Trophoblast cell (in vitro differentiated cells and primary cell): ENCODE results near the gene APCDD1L.

Experiments used
- DNase-seq, 2 donors: peaks; one replicate each; pipeline ENCODE4 v3.0.0-alpha.2; 2016
- H2AFZ ChIP-seq: 2 replicates; pipeline ENCODE4 v1.6.1; 2013; ENCODE audit warnings: low read length, moderate library complexity, mild to moderate bottlenecking; ENCODE audit not compliant: insufficient read depth, poor library complexity
- H2AK5ac ChIP-seq: 2 replicates; pipeline ENCODE4 v1.6.1; 2013; ENCODE audit warnings: mild to moderate bottlenecking, low read length
- H2BK120ac ChIP-seq: 2 replicates; pipeline ENCODE4 v1.6.1; 2013; ENCODE audit warnings: low read length, mild to moderate bottlenecking, moderate library complexity; ENCODE audit not compliant: insufficient read depth, poor library complexity
- H2BK12ac ChIP-seq: 2 replicates; pipeline ENCODE4 v1.6.1; 2013; ENCODE audit warnings: mild to moderate bottlenecking, low read length, moderate library complexity
- H2BK5ac ChIP-seq: 2 replicates; pipeline ENCODE4 v1.6.1; 2013; ENCODE audit warnings: low read length, low read depth, moderate library complexity, mild to moderate bottlenecking; ENCODE audit not compliant: poor library complexity
- H3K14ac ChIP-seq: 2 replicates; pipeline ENCODE4 v1.6.1; 2013; ENCODE audit warnings: mild to moderate bottlenecking, low read length
- H3K18ac ChIP-seq: 2 replicates; pipeline ENCODE4 v1.6.1; 2013; ENCODE audit warnings: mild to moderate bottlenecking, low read length
- H3K23ac ChIP-seq: 2 replicates; pipeline ENCODE4 v1.6.1; 2013; ENCODE audit warnings: low read length
- H3K27ac ChIP-seq: 2 replicates; pipeline ENCODE4 v1.5.1; 2013; ENCODE audit warnings: low read depth, mild to moderate bottlenecking, inconsistent platforms, low read length, moderate library complexity
- H3K27me3 ChIP-seq: 2 replicates; pipeline ENCODE4 v1.6.1; 2013; ENCODE audit warnings: inconsistent platforms, mild to moderate bottlenecking, low read length, moderate library complexity; ENCODE audit not compliant: insufficient read depth
- H3K36me3 ChIP-seq, 2 experiments: 1 replicate in 1 of 2; 2 replicates in 1 of 2; pipeline ENCODE4 v1.6.1; 2013; ENCODE audit warnings: low read length in 2 of 2, mild to moderate bottlenecking in 2 of 2, moderate library complexity in 1 of 2; ENCODE audit not compliant: insufficient read depth in 2 of 2, control insufficient read depth in 1 of 2
- H3K4ac ChIP-seq: 2 replicates; pipeline ENCODE4 v1.6.1; 2013; ENCODE audit warnings: low read depth, mild to moderate bottlenecking, low read length, moderate library complexity
- H3K4me1 ChIP-seq, 2 experiments: 1 replicate in 1 of 2; 2 replicates in 1 of 2; pipeline ENCODE4 v1.6.1; 2013; ENCODE audit warnings: low read length in 2 of 2, mild to moderate bottlenecking in 2 of 2, moderate library complexity in 1 of 2; ENCODE audit not compliant: insufficient read depth in 2 of 2, control insufficient read depth in 1 of 2
- H3K4me2 ChIP-seq: 2 replicates; pipeline ENCODE4 v1.6.1; 2013; ENCODE audit warnings: inconsistent platforms, mild to moderate bottlenecking, low read length, moderate library complexity
- H3K4me3 ChIP-seq: 2 replicates; pipeline ENCODE4 v1.5.1; 2013; ENCODE audit warnings: mild to moderate bottlenecking, low read depth, low read length, inconsistent platforms
- H3K79me1 ChIP-seq: one replicate; pipeline ENCODE4 v1.6.1; 2013; ENCODE audit warnings: low read length
- H3K79me2 ChIP-seq: 2 replicates; pipeline ENCODE4 v1.6.1; 2013; ENCODE audit warnings: low read length, mild to moderate bottlenecking; ENCODE audit not compliant: control insufficient read depth, insufficient read depth, poor library complexity
- H3K9ac ChIP-seq: 2 replicates; pipeline ENCODE4 v1.6.1; 2013; ENCODE audit warnings: mild to moderate bottlenecking, low read length
- H3K9me3 ChIP-seq: 2 replicates; pipeline ENCODE4 v1.6.1; 2013; ENCODE audit warnings: low read depth, mild to moderate bottlenecking, control low read depth, inconsistent platforms, low read length; ENCODE audit not compliant: insufficient read depth
- H4K12ac ChIP-seq: 2 replicates; pipeline ENCODE4 v1.6.1; 2013; ENCODE audit warnings: low read depth, mild to moderate bottlenecking, low read length, moderate library complexity
- H4K8ac ChIP-seq: 2 replicates; pipeline ENCODE4 v1.6.1; 2013; ENCODE audit warnings: low read depth, mild to moderate bottlenecking, low read length, moderate library complexity
- H4K91ac ChIP-seq: one replicate; pipeline ENCODE4 v1.6.1; 2013; ENCODE audit warnings: low read depth, mild to moderate bottlenecking, low read length, moderate library complexity
- WGBS: extraction: QIAGEN DNeasy Blood & Tissue Kit; methylation state at CpG from one replicate; pipeline ENCODE4 v1.1.7; 2013; ENCODE audit warnings: missing lambda C conversion rate; ENCODE audit not compliant: insufficient read length, insufficient coverage; ENCODE audit errors: extremely low coverage; 5-methylcytosine and 5-hydroxymethylcytosine counted together

Gene APCDD1L

DNA sequence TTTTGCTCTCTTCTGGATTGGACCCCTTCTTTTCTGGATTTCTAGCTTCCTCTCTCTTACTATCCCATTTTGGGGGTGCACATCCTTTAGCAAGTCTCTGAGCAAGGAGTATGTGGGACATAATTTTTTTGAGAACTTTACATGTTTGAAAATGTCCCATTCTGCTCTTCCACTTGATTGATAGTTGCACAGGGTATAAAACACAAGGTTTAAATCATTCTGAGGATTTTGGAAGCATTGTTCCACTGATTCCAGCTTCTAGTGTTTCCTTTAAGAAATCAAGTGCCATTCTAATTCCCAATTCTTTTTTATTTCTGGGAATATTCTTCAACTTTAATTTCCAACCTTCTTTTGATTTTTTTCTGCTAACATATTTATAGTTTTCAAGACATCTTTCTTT lies 60.7 kb downstream of the APCDD1L start:
- Histone ChIP-seq H3K23ac (no peak overlapping the region), H4K12ac (no peak overlapping the region), H3K14ac (no peak overlapping the region), H3K27ac (no peak overlapping the region), H2BK120ac (no peak overlapping the region), H2AK5ac (no peak overlapping the region), H3K79me2 (no peaks in the 10 kb centered on the region), H2AFZ (no peak overlapping the region), H3K36me3 (no peaks in the 10 kb centered on the region), H4K8ac (no peak overlapping the region), H3K4ac (no peak overlapping the region), H3K9ac (no peak overlapping the region), H3K9me3 (no peaks in the 10 kb centered on the region), H3K18ac (no peak overlapping the region), H3K79me1 (peaks cover 3% of the 10 kb centered on the region), H3K27me3 (no peaks in the 10 kb centered on the region), H2BK5ac (no peak overlapping the region), H2BK12ac (no peak overlapping the region), H4K91ac (no peak overlapping the region), H3K4me3 (no peak overlapping the region), H3K4me2 (no peak overlapping the region), H3K4me1 (peaks cover 9 to 16% of the 10 kb centered on the region in 2 experiments)
- no peak for DNase-seq

- Histone ChIP-seq H3K9ac (no peak overlapping the region), H2AFZ (no peak overlapping the region), H4K12ac (no peak overlapping the region), H3K14ac (no peak overlapping the region), H3K23ac (no peak overlapping the region), H3K4me3 (no peak overlapping the region), H3K79me1 (peaks cover 3% of the 10 kb centered on the region), H4K91ac (no peak overlapping the region), H4K8ac (no peak overlapping the region), H2AK5ac (no peak overlapping the region), H3K9me3 (no peaks in the 10 kb centered on the region), H3K4ac (no peak overlapping the region), H3K36me3 (peaks cover 0 to 2% of the 10 kb centered on the region in 2 experiments), H3K27me3 (no peaks in the 10 kb centered on the region), H3K4me2 (no peak overlapping the region), H3K79me2 (no peaks in the 10 kb centered on the region), H3K18ac (no peak overlapping the region), H3K4me1 (peaks cover 6 to 13% of the 10 kb centered on the region in 2 experiments), H2BK120ac (no peak overlapping the region), H2BK5ac (no peak overlapping the region), H3K27ac (no peak overlapping the region), H2BK12ac (no peak overlapping the region)
- no peak for DNase-seq
- no CpG with 5 or more reads among the region's 5 CpGs for WGBS
Observed at GRCh38 chr20:58453391-58453790, 61.8 kb downstream of the APCDD1L start.

GRCh38 chr20:58452667-58453255 lies 62.4 kb downstream of the APCDD1L start:
- no peak overlapping the region for H3K14ac ChIP-seq
- no peak overlapping the region for H3K18ac ChIP-seq
- no peak overlapping the region for H3K23ac ChIP-seq
- H3K4ac ChIP-seq: no peak overlapping the region
- no peak overlapping the region for H3K4me2 ChIP-seq
- no peak overlapping the region for H3K27ac ChIP-seq
- no peak overlapping the region for H2BK5ac ChIP-seq
- H4K12ac ChIP-seq: no peak overlapping the region
- no peaks in the 10 kb centered on the region for H3K27me3 ChIP-seq
- no peak overlapping the region for H3K9ac ChIP-seq
- H2BK120ac ChIP-seq: no peak overlapping the region
- no peak overlapping the region for H2AFZ ChIP-seq
- H3K9me3 ChIP-seq: no peaks in the 10 kb centered on the region
- peaks cover 4 to 8% of the 10 kb centered on the region in 2 experiments for H3K4me1 ChIP-seq
- no peaks in the 10 kb centered on the region for H3K79me2 ChIP-seq
- no CpG with 5 or more reads among the region's 4 CpGs for WGBS
- H2BK12ac ChIP-seq: no peak overlapping the region
- no peak overlapping the region for H4K8ac ChIP-seq
- H3K36me3 ChIP-seq: peaks cover 0 to 2% of the 10 kb centered on the region in 2 experiments
- no peaks in the 10 kb centered on the region for H3K79me1 ChIP-seq
- DNase-seq: no peak
- no peak overlapping the region for H3K4me3 ChIP-seq
- H2AK5ac ChIP-seq: no peak overlapping the region
- no peak overlapping the region for H4K91ac ChIP-seq

- Histone ChIP-seq H3K79me1 (no peaks in the 10 kb centered on the region), H2BK5ac (no peak overlapping the region), H3K9me3 (no peaks in the 10 kb centered on the region), H4K8ac (no peak overlapping the region), H2AK5ac (no peak overlapping the region), H4K91ac (no peak overlapping the region), H3K4me2 (no peak overlapping the region), H3K23ac (no peak overlapping the region), H3K79me2 (no peaks in the 10 kb centered on the region), H3K4me1 (no peaks in the 10 kb centered on the region), H3K18ac (no peak overlapping the region), H3K4me3 (no peak overlapping the region), H2BK120ac (no peak overlapping the region), H3K14ac (no peak overlapping the region), H3K27me3 (no peaks in the 10 kb centered on the region), H2BK12ac (no peak overlapping the region), H3K9ac (no peak overlapping the region), H3K36me3 (peaks cover 6 to 11% of the 10 kb centered on the region in 2 experiments), H2AFZ (no peak overlapping the region), H3K4ac (no peak overlapping the region), H3K27ac (no peak overlapping the region), H4K12ac (no peak overlapping the region)
- no peak for DNase-seq
- no CpG with 5 or more reads among the region's 10 CpGs for WGBS
Observed at GRCh38 chr20:58450254-58450653, 64.9 kb downstream of the APCDD1L start.
